HG02798 (cell line): ENCODE measurements around the gene THOC7.

Source experiments
- ATAC-seq: cut with Tn5 transposase; IDR thresholded peaks from one replicate; pipeline ENCODE4 v1.9.1; 2021; ENCODE audit warnings: mild to moderate bottlenecking; ENCODE audit not compliant: unreplicated experiment, poor library complexity

THOC7 gene

DNA sequence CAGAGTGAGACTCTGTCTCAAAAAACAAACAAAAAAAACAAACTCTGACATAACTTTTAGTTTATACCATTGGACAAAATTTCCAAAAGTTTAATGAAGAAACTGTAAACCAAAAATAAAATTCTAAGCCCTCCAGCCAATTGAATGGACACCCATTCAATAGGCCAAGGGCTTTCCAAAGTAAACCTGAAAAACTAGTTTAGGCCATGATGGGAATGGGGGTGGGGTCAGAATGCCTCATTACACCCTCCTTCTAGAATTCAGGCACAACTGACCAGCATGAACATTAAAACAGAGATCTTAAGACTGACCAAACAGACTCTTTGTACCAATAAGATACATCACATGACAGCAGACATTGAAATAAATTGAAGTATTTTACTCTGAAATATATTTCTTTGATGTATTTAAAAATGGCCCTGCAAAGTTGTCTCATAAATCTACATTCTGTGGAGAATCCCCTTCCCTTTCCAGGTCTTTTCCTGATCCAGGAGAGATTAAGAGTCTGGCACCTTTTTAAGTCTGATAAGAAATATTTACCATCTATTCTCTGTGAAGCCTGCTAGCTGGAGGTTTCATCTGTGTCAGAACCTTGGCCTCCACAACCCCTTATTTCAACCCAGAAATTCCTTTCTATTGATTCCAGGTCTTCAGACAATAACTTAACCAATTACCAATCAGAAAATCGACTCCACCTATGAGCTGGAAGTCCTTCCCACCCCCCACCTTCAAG is 15.7 kb downstream of the THOC7 start:
- no peak for ATAC-seq

DNA sequence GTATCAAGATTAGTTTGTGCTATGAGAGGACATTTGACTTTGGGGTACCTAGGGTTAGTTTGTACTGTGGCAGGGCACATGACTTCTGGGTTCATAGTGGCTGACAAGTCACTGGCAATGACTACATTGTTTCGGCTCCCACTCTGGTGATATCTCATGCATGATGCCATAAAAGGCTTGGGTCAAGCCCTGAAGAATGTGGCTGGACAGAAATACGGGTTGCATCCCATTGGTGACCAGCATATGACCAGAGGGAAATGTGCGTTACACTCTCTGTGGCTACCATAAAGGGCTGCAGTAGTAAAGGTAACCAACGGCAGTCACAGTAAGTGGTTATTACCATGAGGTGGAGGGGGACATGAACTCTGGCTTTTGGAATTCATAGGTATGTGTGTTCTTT is 18.4 kb downstream of the THOC7 start:
- no peak for ATAC-seq

DNA sequence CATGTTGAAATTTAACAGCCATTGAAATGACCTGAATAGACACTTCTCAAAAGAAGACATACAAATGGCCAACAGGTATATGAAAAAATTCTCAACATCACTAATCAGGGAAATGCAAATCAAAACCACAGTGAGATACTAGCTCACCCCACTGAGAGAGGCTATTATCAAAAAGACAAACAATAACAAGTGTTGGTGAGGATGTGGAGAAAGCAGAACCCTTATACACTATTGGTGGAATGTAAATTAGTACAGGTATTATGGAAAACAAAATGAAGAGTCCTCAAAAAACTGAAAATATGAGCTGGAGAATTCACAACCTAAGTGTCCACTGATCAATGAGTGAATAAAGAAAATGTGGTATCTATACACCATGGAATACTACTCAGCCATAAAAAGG is 21.5 kb downstream of the THOC7 start:
- no peak for ATAC-seq

DNA sequence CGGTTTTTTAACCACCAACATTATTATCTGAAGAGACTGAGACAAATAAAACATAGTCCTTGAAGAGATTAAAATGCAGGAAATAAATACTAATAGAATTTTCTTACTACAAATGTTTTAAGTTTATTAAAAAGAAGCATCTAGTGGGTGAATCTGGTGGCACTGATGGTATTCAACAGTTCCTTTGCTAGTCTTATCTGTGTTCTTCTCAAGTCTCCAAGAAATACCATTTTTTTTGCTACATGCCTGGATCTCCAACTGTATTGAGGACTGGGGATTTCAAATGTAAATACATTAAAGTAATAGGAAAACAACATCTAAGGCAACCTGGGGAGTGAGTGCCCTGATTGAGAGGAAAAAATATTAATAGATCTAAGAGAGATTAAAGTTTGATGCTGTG is 21.9 kb downstream of the THOC7 start:
- no peak for ATAC-seq

DNA sequence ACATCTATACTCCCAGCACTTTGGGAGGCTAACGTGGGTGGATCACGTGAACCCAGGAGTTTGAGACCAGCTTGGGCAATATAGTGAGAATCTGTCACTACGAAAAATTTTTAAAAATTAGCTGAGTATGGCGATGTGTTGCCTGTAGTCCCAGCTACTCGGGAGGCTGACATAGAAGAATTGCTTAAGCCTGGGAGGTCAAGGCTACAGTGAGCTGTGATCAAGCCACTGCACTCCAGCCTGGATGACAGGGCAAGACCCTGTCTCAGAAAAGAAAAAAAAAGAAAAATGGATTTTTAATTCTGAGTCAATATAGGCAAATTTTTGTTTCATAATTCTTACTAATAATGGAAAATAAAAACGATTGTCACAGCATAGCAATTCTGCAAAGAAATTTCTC is 31.2 kb downstream of the THOC7 start:
- no peak for ATAC-seq

DNA sequence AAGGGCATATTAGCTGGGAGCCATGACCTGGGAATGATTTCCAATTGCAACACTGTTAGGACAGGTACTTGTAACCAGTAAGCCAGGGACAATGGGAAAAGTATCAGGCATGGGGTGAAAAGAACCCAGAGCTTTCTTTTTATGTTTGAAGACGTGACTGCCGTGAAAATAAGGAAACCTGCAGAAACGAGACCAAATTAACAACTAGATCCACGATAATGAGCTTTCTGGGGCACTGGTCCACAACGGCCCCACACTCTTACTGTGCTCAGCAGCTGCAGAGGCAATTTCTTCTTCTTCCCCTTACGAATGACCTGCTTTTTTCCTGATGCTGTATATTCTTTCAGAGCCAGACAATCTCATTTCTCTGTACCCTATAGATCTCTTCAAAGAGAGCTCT is 33.1 kb downstream of the THOC7 start:
- ATAC-seq = no peak

DNA sequence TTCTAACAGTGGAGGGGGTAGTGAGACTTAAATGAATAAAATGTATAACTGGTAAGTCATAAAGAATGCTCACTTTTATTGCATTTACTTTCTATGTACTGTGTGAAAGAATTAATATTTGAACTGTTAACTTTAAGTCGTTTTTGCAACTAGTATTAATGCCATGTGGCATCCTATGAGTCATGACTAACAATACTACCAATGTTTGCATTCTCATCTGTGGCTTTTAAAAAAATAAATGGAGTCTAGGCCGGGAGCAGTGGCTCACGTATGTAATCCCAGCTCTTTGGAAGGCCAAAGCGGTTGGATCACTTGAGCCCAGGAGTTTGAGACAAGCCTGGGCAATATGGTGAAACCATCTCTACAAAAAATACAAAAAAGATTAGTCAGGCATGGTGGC is 39.3 kb downstream of the THOC7 start:
- ATAC-seq = no peak

DNA sequence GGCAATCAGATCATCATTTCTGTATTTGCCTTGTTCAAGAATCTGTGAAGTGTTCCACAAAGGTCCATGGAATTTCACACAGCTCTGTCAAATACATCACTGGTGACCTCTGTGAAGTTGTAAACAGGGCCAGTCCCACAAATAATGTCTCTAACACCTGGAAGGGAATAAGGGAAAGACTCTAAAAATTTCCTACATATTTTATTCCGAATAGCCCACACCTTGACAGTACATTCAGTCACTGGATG is 44.5 kb downstream of the THOC7 start, which contains the start of gene C3orf49:
Gene C3orf49 (plus strand): TSS at position 149 of the 248 bp plus-strand sequence. CDS start 173 bp downstream, outside the sequence.
- ATAC-seq = no peak

DNA sequence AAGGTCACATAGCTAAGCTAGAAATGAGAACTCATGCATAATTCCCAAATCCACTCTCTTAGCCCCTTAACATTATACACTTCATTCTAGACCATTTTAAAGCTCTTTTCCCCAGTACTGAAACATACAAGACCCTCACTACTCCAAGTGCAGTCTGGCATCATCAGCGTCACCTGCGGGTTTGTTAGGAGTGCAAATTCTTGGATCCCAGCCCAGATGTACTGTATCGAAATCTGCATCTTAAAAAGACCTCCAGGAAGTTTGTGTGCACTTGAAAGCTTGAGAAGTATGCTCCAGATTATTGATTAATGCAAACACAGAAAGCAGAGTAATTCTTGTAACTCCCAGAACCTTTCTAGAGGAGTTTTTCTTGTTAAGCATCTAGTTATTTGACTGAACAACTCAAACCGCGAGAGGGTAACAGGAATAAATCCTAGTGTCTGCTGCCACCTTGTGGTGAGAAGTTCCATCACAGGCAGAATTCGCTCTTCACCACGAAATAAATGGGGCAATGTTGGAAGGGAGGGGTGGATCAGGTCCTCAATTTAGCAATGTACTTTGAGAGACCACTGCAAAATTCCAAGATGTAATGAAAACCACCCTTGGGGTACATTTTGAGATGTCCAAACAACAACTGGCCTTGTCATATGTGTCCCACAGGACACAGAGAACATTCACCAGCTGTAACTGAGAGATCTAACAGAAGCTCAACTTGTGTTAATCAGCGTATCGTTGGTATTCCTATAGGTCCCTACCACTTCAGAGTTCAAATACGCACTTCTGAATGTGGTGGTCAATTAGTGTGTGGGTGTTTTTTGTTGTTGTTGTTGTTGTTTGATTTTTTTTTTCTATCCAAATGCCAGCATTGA is 45.1 kb downstream of the THOC7 start:
- ATAC-seq = peak; percentile 79

DNA sequence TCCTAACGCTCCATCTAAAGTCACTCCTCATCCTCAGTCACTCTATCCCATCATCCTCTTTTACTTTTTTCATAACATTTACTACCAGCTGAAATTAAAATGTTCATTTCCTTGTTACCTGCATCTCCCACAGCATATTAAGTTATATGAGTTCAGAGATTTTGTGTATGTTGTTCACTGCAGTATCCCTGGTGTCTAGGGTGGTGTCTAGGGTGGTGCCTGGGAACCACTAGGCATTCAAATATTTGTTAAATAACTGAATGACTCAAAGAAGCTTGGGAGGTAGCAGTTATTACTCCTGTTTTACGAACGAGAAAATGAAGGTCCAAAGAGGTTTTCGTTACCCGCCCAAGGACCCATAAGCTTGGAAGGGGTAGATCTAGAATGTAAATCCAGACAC is 46.4 kb downstream of the THOC7 start:
- no peak for ATAC-seq

DNA sequence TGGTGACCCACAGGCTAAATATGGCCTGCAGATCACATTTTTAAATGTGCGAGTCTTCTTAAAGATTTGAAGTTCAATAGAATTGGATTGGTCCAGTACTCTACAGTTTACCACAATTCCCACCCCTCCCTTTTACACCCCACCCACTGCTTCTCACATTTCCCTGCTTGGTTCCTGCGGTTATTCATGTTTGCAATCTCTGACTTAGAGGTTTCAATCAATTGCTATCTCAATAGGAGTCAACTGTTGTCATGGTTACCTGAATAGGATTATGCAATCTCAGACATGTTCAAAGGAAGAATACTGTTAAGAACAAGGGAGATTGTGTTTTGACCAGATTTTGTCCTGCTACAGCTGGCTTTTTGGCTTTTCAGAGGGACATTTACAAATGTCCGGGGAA is 49.4 kb downstream of the THOC7 start:
- ATAC-seq = no peak

DNA sequence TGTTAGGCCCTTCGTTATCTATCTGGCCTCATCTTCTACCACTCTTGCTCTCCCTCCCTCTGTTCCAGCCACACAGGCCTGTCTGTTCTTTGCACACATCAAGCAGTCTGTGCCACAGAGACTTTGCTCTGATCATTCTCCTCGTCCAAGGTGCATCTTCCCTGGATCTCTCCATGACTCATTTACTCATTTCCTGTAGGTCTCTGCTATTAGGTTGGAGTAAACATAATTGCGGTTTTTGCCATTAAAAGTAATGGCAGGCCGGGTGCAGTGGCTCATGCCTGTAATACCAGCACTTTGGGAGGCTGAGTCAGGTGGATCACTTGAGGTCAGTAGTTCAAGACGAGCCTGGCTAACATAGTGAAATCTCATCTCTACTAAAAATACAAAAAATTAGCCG is 54.0 kb downstream of the THOC7 start:
- ATAC-seq = no peak

DNA sequence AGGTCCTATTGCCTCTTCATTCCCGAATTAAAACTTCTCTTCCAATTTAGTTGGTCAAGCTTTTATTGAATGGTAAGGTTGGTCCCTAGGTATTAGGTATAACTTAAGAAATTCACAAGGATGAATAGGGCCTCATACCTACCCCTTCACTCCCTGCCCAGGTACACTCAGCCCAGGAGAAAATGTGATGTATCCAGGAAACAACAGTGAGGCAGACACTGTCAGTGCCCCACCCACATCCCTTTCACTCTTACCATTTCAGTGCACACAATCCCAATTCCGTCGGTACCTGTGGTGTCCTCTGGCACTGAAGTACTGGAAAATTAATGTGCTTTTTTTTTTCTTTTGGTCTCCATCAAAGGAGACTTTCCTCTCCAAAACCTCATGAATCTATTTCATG is 55.0 kb downstream of the THOC7 start:
- ATAC-seq = no peak

DNA sequence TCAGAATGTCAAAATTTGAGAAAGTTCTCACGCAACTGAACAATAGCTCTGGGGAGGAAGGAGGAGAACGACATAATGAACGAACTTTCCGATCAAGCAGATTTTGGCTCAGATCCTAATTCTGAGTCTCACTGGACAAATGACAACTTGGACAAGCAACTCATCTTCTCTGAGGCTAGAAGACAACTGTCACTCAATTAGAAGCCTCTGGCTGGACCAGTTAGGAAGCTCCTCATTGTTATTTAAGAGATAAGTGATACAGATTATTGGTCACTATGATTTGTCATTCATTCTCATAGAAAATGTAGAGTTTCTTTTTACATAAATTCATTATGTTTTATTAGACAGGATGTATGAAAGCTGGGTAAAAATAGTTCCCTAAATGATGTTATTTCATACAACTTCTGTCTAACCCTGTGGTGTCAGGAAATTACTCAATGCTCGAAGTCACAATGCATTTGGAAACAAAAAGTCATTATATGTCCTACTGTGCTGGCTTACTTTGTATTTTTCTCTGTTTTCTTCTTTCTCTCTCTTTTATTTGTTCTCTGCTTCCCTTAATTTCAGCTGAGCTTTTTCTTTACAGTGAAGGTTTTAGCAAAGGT is 55.5 kb downstream of the THOC7 start:
- ATAC-seq = no peak

DNA sequence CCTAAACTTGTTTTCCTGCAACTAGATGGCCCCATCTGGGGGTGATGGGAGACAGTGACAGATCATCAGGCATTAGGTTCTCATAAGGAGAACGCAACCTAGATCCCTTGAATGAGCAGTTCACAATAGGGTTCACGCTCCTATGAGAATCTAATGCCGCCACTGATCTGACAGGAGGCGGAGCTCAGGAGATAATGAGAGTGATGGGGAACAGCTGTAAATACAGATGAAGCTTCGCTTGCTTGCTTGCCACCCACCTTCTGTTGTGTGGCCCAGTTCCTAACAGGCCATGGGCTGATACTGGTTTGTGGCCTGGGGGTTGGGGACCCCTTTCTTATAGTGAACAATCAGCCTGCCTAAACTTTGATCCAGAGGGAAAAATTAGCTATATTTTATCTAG is 59.7 kb downstream of the THOC7 start:
- no peak for ATAC-seq

DNA sequence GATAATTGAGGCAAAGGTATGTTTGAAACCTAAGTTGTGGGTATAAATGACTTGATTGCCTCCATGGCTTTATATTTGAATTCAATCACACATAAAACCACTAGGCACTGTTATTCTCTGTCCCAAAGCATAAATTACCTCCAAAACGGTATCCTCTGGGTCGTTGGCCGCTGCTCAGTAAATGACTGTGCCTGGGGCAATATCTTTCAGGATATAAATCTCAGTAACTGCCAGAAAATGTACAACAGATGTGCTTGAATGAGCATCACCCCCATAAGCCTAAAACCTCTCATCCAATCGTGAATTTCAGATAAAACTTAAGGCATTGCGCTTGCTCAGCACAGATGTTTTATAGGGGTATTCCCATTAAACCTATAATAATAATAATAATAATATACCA is 63.5 kb downstream of the THOC7 start:
- no peak for ATAC-seq

DNA sequence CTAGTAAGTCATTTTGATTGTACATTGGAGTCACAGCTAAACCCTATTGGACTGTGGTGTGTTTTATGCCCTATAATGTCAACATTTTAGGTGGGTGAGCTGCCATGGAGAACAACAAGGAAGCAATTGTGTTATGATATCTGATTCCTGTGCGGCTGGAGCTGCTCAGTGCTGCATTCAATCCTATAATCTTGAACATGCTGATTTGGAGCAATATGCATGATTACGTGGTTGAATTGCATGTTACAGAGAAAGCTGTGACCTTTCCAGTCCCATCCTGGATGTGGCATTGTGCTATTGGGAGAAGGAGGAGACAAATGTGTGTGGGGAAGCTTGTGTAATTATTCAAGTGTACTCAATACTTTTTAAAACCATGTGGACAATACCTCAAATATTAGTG is 64.7 kb downstream of the THOC7 start:
- ATAC-seq = no peak

DNA sequence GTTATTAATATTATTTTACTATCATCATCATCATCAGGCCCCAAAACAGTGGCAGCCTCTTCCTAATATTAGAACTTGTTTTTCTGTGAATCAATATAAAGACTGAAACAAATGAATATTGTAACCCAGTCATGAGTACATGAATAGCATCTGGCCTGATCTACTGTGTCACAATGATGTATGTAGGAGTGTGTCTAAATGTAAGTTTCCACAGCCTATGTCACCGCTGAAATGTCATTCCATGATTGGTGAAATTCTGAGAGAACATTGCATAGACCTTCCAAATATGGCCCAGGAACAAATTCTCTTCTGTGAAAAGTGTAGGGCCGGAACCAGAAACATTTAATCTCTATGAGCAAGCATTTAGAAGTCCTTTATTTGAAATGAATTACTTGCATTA is 65.1 kb downstream of the THOC7 start:
- no peak for ATAC-seq

DNA sequence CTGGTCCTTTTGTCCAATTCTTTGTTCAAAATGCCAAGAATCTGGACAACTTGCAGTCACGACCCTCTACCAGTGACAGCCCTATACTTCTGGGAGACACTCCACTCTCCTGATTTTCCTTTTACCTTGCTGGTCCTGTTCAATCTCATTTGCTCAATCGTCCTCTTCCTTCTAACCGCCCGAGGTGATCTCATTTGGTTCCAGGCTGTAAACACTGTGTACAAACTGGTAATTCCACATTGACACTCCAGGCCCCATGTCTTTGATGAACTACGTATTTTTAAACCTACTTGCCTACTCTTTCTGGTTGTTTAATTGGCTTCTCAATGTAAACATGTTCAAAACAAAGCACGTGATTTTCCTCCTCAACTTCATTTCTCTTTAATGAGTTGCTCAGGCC is 68.2 kb downstream of the THOC7 start:
- ATAC-seq = no peak

DNA sequence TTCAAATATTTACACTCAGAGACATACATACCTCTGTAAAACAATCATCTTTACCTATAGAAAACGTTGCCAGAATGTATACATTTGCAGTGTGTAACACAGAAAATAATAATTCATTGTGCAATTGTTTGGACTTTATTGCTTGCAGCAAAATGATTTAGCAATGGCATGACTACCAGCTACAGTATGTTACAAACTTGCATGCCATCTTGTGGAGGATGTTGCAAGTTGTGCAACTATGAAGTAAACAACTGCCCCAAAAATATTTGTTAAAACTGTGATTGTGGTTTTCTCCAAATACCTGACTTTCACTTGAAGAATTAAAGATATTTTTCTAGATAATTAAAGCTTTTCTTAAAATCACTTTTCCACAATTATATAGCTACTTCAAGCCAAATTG is 71.6 kb downstream of the THOC7 start:
- ATAC-seq = no peak
